Activated CD8-positive, alpha-beta memory T cell treated with anti-CD3 and anti-CD28 coated beads, Interleukin-2, amount 50 U/mL, for 24 hours (primary cell): ENCODE data around the gene SEPSECS.

Experiments
- DNase-seq: peaks from one replicate; pipeline ENCODE4 v3.0.0-alpha.2; 2020; ENCODE audit errors: extremely low read depth

The SEPSECS gene

DNA sequence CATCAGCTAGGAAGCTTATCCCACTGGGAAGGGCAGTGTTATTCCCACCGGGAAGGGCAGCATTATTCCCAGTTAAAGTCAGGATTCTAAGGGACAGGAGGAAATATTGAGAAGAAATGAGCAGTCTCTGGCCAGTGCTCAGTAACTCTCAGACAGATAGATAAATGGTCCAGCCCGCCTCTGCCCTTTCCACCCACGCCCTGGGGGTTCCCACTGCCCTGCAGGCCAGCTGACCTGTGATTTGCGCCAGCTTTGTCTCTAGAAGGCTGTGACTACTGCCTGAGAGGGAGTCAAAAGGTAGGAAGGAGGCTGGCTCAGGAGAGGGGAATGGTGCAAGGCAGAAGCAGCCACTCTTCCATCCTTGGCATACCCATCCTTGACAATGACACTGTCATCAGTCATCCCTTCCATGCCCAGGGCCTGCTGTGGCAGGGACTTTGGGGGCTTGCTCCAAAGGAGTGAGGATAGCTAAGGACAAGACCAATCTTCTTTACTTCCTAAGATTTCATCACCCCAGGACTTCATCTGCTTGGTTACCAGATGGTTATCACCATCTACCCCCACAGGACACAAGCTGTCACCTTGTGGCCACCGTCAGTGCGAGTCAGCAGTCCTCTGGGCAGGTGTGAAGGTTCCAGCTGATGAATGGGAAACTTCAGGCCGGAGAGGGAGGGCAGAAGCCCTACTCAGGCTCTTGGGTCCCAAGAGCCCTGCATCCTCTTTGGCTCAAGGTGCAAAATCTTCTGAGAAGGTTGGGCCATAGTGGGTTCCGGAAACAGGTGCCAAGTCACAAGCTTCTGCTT lies 49.5 kb downstream of the SEPSECS start:
- no peak for DNase-seq

DNA sequence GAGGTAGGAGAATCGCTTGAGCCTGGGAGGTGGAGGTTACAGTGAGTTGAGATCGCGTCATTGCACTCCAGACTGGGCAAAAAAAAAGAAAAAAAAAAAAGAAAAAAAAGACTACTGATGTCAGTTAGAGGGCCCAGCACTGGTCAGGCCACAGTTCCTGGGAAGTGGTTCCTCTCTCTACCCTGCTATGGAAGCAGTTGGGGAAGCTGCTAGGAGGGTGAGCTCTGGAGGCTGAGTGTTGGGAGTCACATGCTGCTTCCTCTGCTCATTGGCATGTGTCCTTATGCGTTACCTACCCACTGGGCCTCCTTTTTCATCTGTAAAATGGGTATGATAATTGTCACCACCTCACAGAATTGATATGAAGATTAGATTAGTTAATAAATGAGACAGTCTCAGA lies 50.7 kb downstream of the SEPSECS start:
- no peak for DNase-seq

- no peak for DNase-seq
Measured at GRCh38 chr4:25108556-25108955, 51.7 kb downstream of the SEPSECS start.

- DNase-seq, result no peak
Measured at GRCh38 chr4:25107827-25108516, 52.3 kb downstream of the SEPSECS start.

- DNase-seq, result no peak
Measured at GRCh38 chr4:25106363-25107151, 53.7 kb downstream of the SEPSECS start.

- no peak for DNase-seq
Measured at GRCh38 chr4:25104591-25104990, 55.7 kb downstream of the SEPSECS start.

DNA sequence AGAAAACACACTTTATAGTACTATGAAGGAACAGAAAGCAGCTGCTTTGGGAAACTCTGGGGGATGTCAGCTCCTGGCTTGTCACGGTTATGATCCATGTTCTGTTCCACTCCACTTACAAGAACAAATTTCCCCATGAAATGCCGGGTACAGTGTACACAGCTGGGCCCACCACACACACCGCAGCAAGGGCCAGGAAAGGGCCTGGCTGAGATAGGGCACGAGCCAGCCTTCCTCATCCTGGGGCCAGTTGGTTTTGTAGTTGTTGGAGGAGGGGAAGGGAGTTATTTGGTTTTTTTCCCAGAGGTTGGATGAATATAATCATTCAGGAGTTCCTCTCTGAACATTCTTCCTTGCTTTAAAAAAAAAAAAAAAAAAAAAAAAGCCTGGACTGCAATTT lies 56.8 kb downstream of the SEPSECS start:
- no peak for DNase-seq

GRCh38 chr4:25101836-25102235 lies 58.4 kb downstream of the SEPSECS start:
- no peak for DNase-seq

GRCh38 chr4:25100710-25101109 lies 59.5 kb downstream of the SEPSECS start:
- no peak for DNase-seq

GRCh38 chr4:25100021-25100555 lies 60.2 kb downstream of the SEPSECS start:
- DNase-seq, result no peak

- DNase-seq, result no peak
Measured at GRCh38 chr4:25098964-25099891, 61.0 kb downstream of the SEPSECS start.

DNA sequence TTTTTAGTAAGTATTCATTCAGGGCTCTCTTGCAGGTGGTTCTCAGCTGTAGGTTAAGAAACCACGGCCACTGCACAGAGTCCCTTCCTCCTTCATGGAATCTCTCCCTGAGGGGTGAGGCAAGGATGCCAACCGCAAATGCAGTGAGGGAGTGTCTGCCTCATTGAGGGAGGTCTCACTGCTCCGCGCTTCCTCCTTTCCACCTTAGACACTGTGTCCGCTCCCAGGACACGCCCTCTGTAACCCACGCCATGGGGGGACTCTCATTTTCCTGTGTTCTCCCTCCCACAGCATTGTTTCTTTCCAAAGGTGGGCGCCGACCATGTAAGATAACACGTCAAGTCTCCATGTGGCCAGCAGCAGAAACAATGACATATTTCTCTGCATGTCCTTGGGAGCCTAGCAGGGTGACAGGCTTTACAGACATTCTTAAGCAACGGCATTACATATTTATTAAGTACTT lies 63.2 kb downstream of the SEPSECS start:
- no peak for DNase-seq

GRCh38 chr4:25096251-25096980 lies 63.8 kb downstream of the SEPSECS start:
- DNase-seq, result no peak

- no peak for DNase-seq
Measured at GRCh38 chr4:25095837-25096236, 64.4 kb downstream of the SEPSECS start.

DNA sequence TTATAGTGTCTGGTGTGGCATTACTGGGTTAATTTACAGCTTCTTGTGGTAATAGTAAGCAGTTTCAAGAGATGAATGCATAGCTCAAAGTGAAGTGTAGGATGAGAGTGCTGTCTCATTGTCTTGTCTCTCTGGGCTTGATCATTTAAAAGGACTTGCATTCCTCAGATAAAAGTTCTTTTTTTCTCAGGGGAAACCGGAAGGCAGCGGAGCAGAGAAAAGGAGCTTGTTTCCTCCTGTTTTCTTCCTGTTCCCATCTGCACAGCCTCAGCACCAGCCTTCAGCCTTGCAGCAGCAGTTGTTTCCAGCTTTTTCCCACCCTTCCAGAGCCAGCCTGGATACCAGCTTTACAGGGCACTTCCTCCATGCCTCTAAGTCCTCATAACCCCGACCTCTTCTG lies 68.1 kb downstream of the SEPSECS start:
- no peak for DNase-seq

DNA sequence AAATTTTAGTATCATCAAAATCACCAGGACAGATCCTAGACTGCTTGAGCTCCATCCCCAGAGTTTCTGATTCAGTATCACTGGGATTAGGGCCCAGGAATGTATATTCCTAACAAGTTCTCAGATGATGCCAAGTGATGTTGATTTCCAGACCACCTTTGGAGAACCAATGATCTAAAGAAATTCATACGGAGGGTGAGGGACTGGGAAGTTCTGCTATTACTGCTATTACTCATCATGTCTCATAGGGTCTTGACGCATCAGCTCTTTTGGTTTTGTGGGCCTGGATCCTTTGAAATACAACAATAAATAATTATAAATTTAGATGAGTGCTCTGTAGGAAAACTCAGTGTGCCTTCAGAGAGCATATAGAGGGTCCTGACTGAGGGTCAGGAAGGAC lies 69.7 kb downstream of the SEPSECS start:
- no peak for DNase-seq

GRCh38 chr4:25089051-25089763 lies 71.0 kb downstream of the SEPSECS start:
- no peak for DNase-seq

DNA sequence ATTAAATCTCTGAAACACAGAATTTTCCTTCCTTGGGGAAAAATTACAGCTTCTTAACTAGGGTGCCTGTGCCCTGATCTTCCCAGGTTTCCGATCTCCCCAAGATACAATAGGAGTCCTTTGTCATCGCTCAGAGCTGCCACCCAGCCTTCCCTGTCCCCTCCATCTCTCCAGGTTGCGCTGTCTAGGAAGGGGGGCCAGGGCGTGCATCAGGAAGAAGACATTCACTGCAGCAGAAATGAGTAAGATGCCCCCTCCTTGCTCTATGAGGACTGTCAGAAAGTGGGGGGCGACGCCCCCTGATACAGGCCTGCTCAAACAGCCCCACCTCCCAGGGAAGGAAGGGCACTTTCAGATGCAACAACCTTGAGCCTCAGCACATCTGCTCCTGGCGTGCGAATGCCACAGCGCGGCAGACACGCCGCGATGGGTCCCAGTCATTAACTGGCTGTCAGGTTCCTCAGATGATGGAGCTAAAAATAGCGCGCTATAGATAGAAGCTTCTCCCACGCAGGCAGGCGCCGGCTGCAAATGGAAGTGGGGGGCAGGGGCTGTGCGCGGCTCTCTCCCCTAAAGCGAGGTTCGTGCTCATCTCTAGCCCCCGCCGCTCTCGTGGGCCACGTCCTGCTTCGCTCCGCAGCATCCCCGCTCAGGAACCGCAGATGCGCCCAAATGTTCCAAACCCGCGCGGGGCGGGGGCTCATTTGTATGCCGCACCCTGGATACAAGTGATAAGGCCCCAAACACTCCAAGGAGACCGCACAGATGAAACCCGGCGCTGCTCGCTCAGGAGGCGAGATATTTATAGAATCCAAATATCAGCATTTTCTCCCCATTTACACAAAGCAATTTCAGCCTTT lies 71.9 kb downstream of the SEPSECS start:
- DNase-seq, result no peak

GRCh38 chr4:25085671-25086070 lies 74.6 kb downstream of the SEPSECS start:
- no peak for DNase-seq
